Measurements from ENCODE around the gene ALCAM.
"Not testable (repeated sequence)": the region's sequence is repeated elsewhere in the genome, so short reads cannot be mapped to it uniquely, and the experiment has no call there.

The ALCAM gene

GRCh38 chr3:105534491-105534890 is 167.8 kb downstream of the ALCAM start:
- no peak for DNase-seq

- DNase-seq = no peak
Observed at GRCh38 chr3:105537371-105538080, 170.8 kb downstream of the ALCAM start.

- no peak for DNase-seq
Observed at GRCh38 chr3:105538483-105538882, 171.8 kb downstream of the ALCAM start.

DNA sequence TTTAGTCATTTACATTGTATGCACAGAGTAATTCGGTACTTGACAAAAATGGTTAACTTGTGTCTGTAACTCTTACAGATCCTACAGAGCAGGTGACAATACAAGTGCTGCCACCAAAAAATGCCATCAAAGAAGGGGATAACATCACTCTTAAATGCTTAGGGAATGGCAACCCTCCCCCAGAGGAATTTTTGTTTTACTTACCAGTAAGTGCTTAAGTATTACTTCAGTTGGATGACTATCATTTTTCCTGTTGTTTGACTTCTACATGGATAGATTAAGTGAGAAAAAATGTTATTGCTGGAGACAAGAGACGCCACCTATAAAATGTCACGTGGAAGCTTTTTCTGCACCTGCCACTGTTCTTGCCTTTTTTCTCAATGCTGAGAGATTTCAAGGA is 173.2 kb downstream of the ALCAM start:
- DNase-seq = no peak

DNA sequence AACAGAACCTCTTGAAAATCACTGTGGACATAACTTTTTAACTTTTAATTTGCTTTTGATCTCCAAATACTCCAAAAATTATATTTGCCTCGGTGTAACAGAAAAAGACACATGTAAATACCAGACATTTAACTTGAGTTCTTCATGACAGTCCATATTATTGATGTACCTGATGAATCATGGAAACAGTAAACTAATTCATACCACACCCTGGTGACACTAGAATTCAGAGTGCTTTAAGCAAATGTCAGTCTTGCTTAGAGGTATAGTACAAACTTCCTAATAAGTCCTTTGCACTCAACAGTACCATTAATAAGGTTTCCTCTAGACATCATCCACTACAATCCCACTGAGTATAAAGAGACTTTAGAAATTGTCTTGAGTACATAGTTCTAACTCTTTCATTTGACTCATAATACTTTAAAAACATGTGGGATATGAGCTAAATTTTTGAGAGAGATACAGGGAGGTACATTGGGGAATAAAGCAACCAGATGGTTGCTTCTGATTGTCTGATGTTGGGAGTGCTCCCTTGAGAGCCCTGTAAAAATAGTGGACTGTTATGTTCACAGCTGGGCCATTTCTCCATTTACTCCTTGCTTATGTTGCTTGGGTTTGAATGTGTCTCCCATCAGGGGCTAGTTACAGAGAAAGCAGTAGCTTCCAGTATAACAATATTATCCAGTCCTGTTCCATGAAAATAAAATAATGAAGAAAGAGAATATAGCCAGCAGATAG is 175.7 kb downstream of the ALCAM start:
- no peak for DNase-seq

DNA sequence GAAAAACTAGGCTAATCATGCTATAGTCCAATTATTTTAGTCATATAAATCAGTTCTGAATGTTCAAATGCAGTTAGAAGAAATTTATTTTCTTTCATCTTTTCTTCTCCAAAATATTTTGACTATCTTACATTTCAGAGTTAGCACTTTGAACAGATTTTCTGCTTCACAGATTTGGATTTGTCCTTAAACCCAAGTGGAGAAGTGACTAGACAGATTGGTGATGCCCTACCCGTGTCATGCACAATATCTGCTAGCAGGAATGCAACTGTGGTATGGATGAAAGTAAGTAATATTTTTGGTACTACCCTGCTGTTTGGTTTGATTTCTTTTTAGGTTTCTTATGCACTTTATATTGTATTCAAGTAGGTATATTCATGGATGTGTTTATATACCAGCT is 178.3 kb downstream of the ALCAM start:
- no peak for DNase-seq

GRCh38 chr3:105553851-105554250 is 187.1 kb downstream of the ALCAM start:
- no peak for DNase-seq

GRCh38 chr3:105555206-105555605 is 188.5 kb downstream of the ALCAM start:
- DNase-seq = no peak

GRCh38 chr3:105559856-105560255 is 193.1 kb downstream of the ALCAM start:
- DNase-seq = no peak

- no peak for DNase-seq
Observed at GRCh38 chr3:105561876-105562275, 195.2 kb downstream of the ALCAM start.

- no peak for DNase-seq
Observed at GRCh38 chr3:105564546-105565288, 198.0 kb downstream of the ALCAM start.

GRCh38 chr3:105571005-105571404 is 204.3 kb downstream of the ALCAM start:
- DNase-seq = no peak

DNA sequence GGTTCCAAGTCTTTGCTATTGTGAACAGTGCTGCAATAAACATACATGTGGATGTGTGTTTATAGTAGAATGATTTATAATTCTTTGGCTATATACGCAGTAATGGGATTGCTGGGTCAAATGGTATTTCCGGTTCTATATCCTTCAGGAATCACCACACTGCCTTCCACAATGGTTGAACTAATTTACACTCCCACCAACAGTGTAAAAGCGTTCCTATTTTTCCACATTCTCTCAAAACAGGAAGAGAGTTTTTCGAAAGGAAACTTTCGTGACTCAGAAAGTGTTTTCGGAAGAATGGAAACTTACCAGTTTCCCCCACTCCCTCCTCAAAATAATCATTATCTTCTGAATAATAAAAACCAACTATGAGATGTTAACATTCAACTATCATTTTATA is 205.8 kb downstream of the ALCAM start:
- no peak for DNase-seq

DNA sequence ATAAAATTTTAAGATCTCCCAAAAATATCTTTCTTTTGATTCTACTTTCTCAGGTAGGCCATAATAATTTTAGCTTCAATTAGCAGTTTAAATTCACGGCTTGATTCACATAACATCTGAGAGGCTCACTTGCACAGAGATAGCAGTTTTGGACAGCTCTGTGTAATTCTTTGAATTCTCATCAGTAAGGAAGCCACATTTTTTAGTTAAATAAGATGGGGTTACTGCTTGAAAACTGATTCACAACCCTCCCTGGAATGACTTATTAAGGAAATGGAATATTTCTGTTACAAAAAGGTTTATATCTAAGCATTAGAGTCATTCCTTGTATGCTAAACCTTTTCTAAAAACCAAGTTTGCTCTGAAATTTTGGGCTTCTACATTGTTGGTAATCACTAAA is 212.7 kb downstream of the ALCAM start:
- DNase-seq = no peak

- DNase-seq = no peak
Observed at GRCh38 chr3:105580296-105580965, 213.7 kb downstream of the ALCAM start.

DNA sequence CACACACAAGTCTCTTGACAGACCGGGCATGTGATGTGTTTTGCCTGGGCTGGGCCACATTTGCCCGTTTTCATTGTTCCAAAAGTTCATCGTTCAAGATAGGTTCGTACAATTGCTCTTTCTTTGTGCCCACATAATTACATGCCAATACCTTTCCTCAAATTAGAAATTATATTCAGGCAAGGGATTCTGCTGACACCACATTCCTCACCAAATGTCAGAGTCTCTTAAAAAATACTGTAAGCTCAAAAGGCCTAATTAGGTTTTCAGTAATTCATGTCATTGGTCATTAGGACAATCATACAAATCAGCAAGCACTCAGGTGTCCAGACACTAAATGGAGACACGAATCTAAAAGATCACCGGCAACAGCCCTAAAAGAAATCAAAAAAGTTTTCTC is 215.3 kb downstream of the ALCAM start:
- DNase-seq = no peak

DNA sequence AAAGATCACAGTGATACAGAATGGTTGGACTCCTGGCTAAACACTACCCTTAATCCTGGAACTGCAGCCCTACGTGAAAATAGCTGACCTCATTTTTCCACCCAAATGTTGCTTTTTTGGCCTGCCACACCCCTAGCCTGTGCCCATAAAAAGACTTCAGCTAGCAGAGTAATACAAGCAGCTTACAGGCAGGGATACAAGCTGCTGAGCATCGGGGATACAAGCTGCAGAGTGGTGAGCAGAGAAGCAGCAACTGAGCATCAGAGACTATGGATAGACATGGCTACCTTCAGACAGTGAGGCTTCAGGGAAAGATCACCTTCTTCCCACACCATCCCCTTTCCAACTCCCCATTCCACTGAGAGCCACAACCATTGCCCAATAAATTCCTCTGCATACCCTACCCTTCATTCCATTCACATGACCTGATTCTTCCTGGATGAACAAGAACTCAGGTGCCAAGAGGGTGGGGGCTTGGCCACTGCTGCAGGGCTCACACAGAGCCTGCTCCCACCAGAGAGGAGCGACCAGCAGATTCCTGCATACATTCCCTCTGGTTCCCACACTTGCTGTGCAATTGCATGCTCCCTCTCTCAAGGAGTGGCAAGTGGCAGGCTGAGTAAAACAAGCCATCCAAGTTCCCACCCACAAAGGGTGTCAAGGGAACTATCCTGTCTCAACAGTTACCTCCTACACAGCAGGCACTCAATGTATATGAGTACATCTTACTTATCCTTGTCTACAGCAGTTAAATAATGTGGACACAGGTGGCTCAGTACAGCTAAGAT is 217.5 kb downstream of the ALCAM start:
- no peak for DNase-seq

- no peak for DNase-seq
Observed at GRCh38 chr3:105593315-105593714, 226.6 kb downstream of the ALCAM start.

DNA sequence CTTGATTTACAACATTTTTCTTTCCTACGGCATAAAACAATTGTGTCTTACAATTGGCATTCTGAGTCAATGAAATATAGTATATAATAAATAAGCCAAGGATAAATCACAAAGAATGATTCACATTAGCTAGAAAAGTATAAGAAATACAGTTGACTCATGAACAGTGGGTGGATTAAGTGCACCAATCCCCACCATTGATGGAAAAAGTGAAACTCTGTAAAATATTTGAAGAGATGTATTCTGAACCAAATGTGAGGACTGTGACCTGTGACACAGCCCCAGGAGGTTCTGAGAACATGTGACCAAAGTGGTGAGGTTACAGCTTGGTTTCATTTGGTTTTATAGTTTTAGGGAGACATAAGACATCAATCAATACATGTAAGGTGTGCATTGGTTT is 227.5 kb downstream of the ALCAM start:
- DNase-seq = no peak

DNA sequence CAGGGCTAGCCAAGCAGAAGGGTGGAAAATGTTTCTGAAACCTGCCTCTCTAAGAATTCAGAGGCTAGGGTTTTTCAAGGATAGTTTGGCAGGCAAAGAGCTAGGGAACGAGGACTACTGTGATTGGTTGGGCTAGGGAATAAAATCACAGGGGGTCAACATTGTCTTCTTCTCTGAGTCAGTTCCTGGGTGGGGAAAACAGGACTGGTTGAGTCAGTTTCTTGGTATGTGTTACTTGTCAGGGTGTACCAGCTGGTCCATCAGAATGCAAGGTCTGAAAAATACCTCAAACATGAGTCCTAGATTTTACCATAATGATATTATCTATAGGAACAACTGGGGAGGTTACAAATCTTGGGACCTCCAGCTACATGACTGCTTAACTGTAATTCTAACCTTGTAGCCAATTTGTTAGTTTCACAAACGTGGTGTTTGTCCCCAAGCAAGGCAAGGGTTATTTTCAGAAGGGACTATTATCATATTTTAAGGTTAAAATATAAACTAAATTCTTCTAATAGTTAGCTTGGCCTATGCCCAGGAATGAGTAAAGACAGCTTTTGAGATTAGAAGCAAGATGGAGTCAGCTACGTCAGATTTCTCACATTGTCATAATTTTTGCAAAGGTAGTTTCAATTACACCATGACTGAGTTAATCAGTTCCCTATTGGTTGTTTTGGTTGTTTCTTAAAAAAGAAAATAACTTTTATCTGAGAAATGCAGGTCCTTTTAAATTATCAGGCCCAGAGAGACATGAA is 231.5 kb downstream of the ALCAM start:
- no peak for DNase-seq

GRCh38 chr3:105599350-105599749 is 232.6 kb downstream of the ALCAM start:
- DNase-seq = no peak

GRCh38 chr3:105601756-105602155 is 235.0 kb downstream of the ALCAM start:
- DNase-seq = not testable (repeated sequence)

Data from T-helper 2 cell (primary cell).